22Rv1 (cell line): ENCODE results near the gene RAMP3.

ENCODE experiments used
- ZFX ChIP-seq: fragments of 450-650 bp; IDR thresholded peaks from 2 replicates; pipeline ENCODE4 v1.6.1; 2017; ENCODE audit warnings: antibody characterized with exemption, borderline replicate concordance
- TF ChIP-seq, protein P1 (sequence below): fragments of 450-650 bp; IDR thresholded peaks from 2 replicates; pipeline ENCODE4 v1.5.1; 2017; ENCODE audit warnings: mild to moderate bottlenecking

GRCh38 chr7:45118889-45119331 is 38.7 kb upstream of the RAMP3 start:
- TF ChIP-seq, protein P1, sequence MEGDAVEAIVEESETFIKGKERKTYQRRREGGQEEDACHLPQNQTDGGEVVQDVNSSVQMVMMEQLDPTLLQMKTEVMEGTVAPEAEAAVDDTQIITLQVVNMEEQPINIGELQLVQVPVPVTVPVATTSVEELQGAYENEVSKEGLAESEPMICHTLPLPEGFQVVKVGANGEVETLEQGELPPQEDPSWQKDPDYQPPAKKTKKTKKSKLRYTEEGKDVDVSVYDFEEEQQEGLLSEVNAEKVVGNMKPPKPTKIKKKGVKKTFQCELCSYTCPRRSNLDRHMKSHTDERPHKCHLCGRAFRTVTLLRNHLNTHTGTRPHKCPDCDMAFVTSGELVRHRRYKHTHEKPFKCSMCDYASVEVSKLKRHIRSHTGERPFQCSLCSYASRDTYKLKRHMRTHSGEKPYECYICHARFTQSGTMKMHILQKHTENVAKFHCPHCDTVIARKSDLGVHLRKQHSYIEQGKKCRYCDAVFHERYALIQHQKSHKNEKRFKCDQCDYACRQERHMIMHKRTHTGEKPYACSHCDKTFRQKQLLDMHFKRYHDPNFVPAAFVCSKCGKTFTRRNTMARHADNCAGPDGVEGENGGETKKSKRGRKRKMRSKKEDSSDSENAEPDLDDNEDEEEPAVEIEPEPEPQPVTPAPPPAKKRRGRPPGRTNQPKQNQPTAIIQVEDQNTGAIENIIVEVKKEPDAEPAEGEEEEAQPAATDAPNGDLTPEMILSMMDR = no peak
- no peak for TF ChIP-seq ZFX
